ENCODE results near the gene MATCAP1. TPM values are rescaled to one million over a fixed set of nuclear protein-coding genes. Genes with fewer than 3 reads are reported as not detected.

The MATCAP1 gene
- total and polyA plus RNA-seq, 10 of the 15 experiments (the other 5 are each of a cell fraction or from before 2014, with no cell fraction given): 2.8 to 25.8 (median 8.6) TPM

GRCh38 chr16:67170168-67170948 lies 13.4 kb downstream of the MATCAP1 start, which contains the start of gene NOL3 (continued):
- TF ChIP-seq TCF3 (IDR thresholded peaks at IDR 0.05; ENCODE audit: borderline replicate concordance, insufficient read depth, low read depth, low read length) (peak; percentile 70), POU2F2 (IDR thresholded peaks at IDR 0.05; ENCODE audit: borderline replicate concordance, low read depth, low read length) (no peak), ATF3 (IDR thresholded peaks at IDR 0.05; ENCODE audit: borderline replicate concordance, extremely low read depth, low read depth, low read length) (no peak), ZNF592 (IDR thresholded peaks at IDR 0.05) (no peak; the same call in 1 of the 2 replicates), CHD2 (IDR thresholded peaks at IDR 0.05; ENCODE audit: borderline replicate concordance, low read depth, low read length) (peak; percentile 56), BACH1 (IDR thresholded peaks at IDR 0.05; ENCODE audit: borderline replicate concordance) (peak; percentile 54; the same call in 1 of the 2 replicates), MLLT1 (IDR thresholded peaks at IDR 0.05) (no peak), EED (IDR thresholded peaks at IDR 0.05; ENCODE audit: low read depth) (no peak), ASH2L (IDR thresholded peaks at IDR 0.05; ENCODE audit: borderline replicate concordance, low read depth) (no peak), SRF (IDR thresholded peaks at IDR 0.05; ENCODE audit: low read depth in 2 of 2, low read length in 2 of 2) (no peak), SKIL (IDR thresholded peaks at IDR 0.05; ENCODE audit: low read depth, poor library complexity, severe bottlenecking) (no peak), YY1 (IDR thresholded peaks at IDR 0.05; ENCODE audit: low read depth, low read length) (no peak), HDAC2 (IDR thresholded peaks at IDR 0.05) (no peak), SUZ12 (IDR thresholded peaks at IDR 0.05; ENCODE audit: unreplicated experiment) (no peak), RAD51 (IDR thresholded peaks at IDR 0.05) (no peak), PML (IDR thresholded peaks at IDR 0.05; ENCODE audit: low read length) (no peak), ATF2 (IDR thresholded peaks at IDR 0.05; ENCODE audit: low read length) (no peak), NFYB (IDR thresholded peaks at IDR 0.05; ENCODE audit: insufficient read depth, low read depth, low read length) (no peak), TBL1XR1 (IDR thresholded peaks at IDR 0.05; ENCODE audit: low read depth, low read length) (0 out of 2 replicates have a peak, but pooled peaks have one; percentile 55), ZSCAN29 (IDR thresholded peaks at IDR 0.05) (no peak), POLR2AphosphoS5 (IDR thresholded peaks at IDR 0.05; ENCODE audit: low read length) (no peak)
